AG04450 (cell line): ENCODE measurements around the gene SMAD3. TPM values are rescaled to one million over a fixed set of nuclear protein-coding genes. Genes with fewer than 3 reads are reported as not detected.

Experiments
- CTCF ChIA-PET: fragments of 300-600, 350-600 bp; formaldehyde crosslinking; extraction: SDS; loops from one replicate; lab custom pipeline; 2022; ENCODE audit warnings: antibody characterized with exemption, inconsistent platforms; lab: Charles Lee
- POLR2A ChIA-PET: fragments of 350-600 bp; formaldehyde crosslinking; extraction: SDS; loops from one replicate; lab custom pipeline; 2021; ENCODE audit warnings: antibody characterized with exemption, inconsistent platforms; lab: Yijun Ruan, JAX
- DNase-seq: peaks from one replicate; pipeline ENCODE4 v3.0.0-alpha.2; 2011; ENCODE audit warnings: low read depth, low spot score
- H3K27ac ChIP-seq: one replicate; pipeline ENCODE4 v1.5.1; 2012; ENCODE audit warnings: low read depth, low read length, control low read depth
- H3K27me3 ChIP-seq: one replicate; pipeline ENCODE4 v1.6.0; 2012; ENCODE audit warnings: low read length; ENCODE audit not compliant: control insufficient read depth, insufficient read depth
- H3K4me3 ChIP-seq: 2 replicates; pipeline ENCODE4 v1.5.1; 2011; ENCODE audit warnings: mild to moderate bottlenecking, low read depth, low read length, control low read depth
- H3K9me3 ChIP-seq: 2 replicates; pipeline ENCODE4 v1.5.1; 2012; ENCODE audit warnings: low read length; ENCODE audit not compliant: control insufficient read depth, insufficient read depth
- CTCF ChIP-seq: IDR thresholded peaks from 2 replicates; pipeline ENCODE4 v1.5.1; 2011; ENCODE audit warnings: low read depth, low read length, control low read depth, inconsistent platforms
- polyA plus RNA-seq: library from polyadenylated mRNA; depleted of rRNA; stranded (reverse); fragments of >200 nt; gene quantifications from 2 replicates; pipeline ENCODE4 v1.2.3, GENCODE V29; 2011

Gene SMAD3
- polyA plus RNA-seq, 1 experiment, result 115 TPM

- no peak overlapping the region for H3K27ac ChIP-seq
- H3K9me3 ChIP-seq, result no peaks in the 10 kb centered on the region
- ChIA-PET POLR2A (no interaction called here), CTCF (no interaction called here)
- no peaks in the 10 kb centered on the region for H3K27me3 ChIP-seq
- no peak for TF ChIP-seq CTCF
- H3K4me3 ChIP-seq, result no peak overlapping the region
- DNase-seq, result no peak
These were observed 137.6 kb downstream of the SMAD3 start for GRCh38 chr15:67202991-67203390.

GRCh38 chr15:67207555-67208207 is 142.3 kb downstream of the SMAD3 start:
- CTCF ChIA-PET, result no interaction called here
- no peaks in the 10 kb centered on the region for H3K9me3 ChIP-seq
- no peak for DNase-seq
- POLR2A ChIA-PET, result no interaction called here
- H3K27ac ChIP-seq, result no peak overlapping the region
- no peak for TF ChIP-seq CTCF
- no peaks in the 10 kb centered on the region for H3K27me3 ChIP-seq
- no peak overlapping the region for H3K4me3 ChIP-seq

GRCh38 chr15:67208396-67208795 is 143.0 kb downstream of the SMAD3 start:
- Histone ChIP-seq H3K27me3 (no peaks in the 10 kb centered on the region), H3K9me3 (no peaks in the 10 kb centered on the region), H3K4me3 (no peak overlapping the region), H3K27ac (no peak overlapping the region)
- POLR2A ChIA-PET, result no interaction called here
- CTCF ChIA-PET, result no interaction called here
- no peak for DNase-seq
- no peak for TF ChIP-seq CTCF

GRCh38 chr15:67210555-67211168 is 145.3 kb downstream of the SMAD3 start:
- ChIA-PET POLR2A (interaction anchor here (0.6 kb wide), 1 partner anchor 43 kb away, joined by 4 read pairs; no protein-coding TSS in a partner anchor), CTCF (no interaction called here)
- DNase-seq, result no peak

More at GRCh38 chr15:67210555-67211168, 145.3 kb downstream of the SMAD3 start:
- Histone ChIP-seq H3K4me3 (no peak overlapping the region), H3K27ac (no peak overlapping the region), H3K9me3 (no peaks in the 10 kb centered on the region), H3K27me3 (no peaks in the 10 kb centered on the region)
- TF ChIP-seq CTCF, result no peak
